ENCODE results near the gene D2HGDH.

DNA sequence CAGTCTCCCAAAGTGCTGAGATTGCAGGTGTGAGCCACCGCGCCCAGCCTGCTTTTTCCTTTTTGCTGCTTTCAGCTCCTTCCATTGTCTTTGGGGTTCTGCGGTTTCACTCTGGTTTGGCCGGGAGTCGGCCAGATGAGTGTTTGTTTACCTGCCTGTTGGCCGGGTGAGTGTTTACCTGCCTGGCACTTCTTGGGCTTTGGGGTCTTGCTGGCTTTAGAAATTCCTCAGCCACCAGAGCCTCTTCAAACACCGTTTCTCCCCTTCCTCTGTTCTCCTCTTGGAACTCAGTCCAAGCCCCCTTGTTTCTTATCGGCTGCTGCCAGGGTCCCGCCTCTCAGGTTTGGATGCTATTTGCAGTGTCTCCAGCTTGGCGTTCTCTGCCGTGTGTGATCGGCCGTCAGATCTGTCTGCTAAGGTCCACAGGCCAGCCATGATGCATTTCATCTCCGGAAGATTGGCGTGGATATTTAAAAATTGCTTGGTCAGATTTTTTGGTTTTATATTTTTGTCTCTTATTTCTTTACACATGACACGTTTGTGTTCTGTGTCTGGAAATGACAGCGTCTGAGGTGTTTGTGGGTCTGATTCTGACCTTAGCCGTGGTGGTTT lies 28.0 kb downstream of the D2HGDH start:
- TF ChIP-seq EZH2 (IDR thresholded peaks at IDR 0.05), result no peak
- TF ChIP-seq POLR2AphosphoS5 (IDR thresholded peaks at IDR 0.05; ENCODE audit: borderline replicate concordance, low read depth, low read length), result no peak
